Smooth muscle cell (in vitro differentiated cells): ENCODE results near the gene REX1BD. TPM values are rescaled to one million over a fixed set of nuclear protein-coding genes. Genes with fewer than 3 reads are reported as not detected.

Source experiments
- DNase-seq: peaks from one replicate; lab custom pipeline; 2025; ENCODE audit not compliant: unreplicated experiment; lab: John Stamatoyannopoulos, UW
- H2AFZ ChIP-seq: fragments of 200-600 bp; sonication (generic); 2 replicates; pipeline ENCODE4 v1.6.0; 2016; ENCODE audit warnings: antibody characterized with exemption, low read depth, mild to moderate bottlenecking
- H3F3A ChIP-seq: fragments of 200-600 bp; sonication (generic); 2 replicates; pipeline ENCODE4 v1.6.0; 2017; ENCODE audit warnings: antibody characterized with exemption, low read depth
- H3K27ac ChIP-seq: fragments of 200-600 bp; sonication (generic); 2 replicates; pipeline ENCODE4 v1.5.1; 2016; ENCODE audit warnings: low read depth, mild to moderate bottlenecking
- H3K27me3 ChIP-seq: fragments of 200-600 bp; sonication (generic); 2 replicates; pipeline ENCODE4 v1.6.1; 2016; ENCODE audit warnings: low read depth, mild to moderate bottlenecking
- H3K36me3 ChIP-seq: fragments of 200-600 bp; sonication (generic); 2 replicates; pipeline ENCODE4 v1.5.1; 2016; ENCODE audit warnings: low read depth
- H3K4me1 ChIP-seq: fragments of 200-600 bp; sonication (generic); 2 replicates; pipeline ENCODE4 v1.5.1; 2016; ENCODE audit warnings: low read depth
- H3K4me2 ChIP-seq: fragments of 200-600 bp; sonication (generic); 2 replicates; pipeline ENCODE4 v1.6.0; 2016; ENCODE audit warnings: mild to moderate bottlenecking
- H3K4me3 ChIP-seq: fragments of 200-600 bp; sonication (generic); 2 replicates; pipeline ENCODE4 v1.5.1; 2016; ENCODE audit warnings: mild to moderate bottlenecking
- H3K79me2 ChIP-seq: fragments of 200-600 bp; sonication (generic); 2 replicates; pipeline ENCODE4 v1.6.0; 2016; ENCODE audit warnings: low read depth, mild to moderate bottlenecking
- H3K9ac ChIP-seq: fragments of 200-600 bp; sonication (generic); 2 replicates; pipeline ENCODE4 v1.6.0; 2016; ENCODE audit warnings: low read depth
- H3K9me3 ChIP-seq: fragments of 200-600 bp; sonication (generic); replicated peaks from 2 replicates; pipeline ENCODE4 v1.5.1; 2016; ENCODE audit warnings: low read depth
- H4K20me1 ChIP-seq: fragments of 200-600 bp; sonication (generic); 2 replicates; pipeline ENCODE4 v1.6.0; 2016; ENCODE audit warnings: low read depth
- CTCF ChIP-seq: fragments of 200-600 bp; sonication (generic); IDR thresholded peaks from 2 replicates; pipeline ENCODE4 v1.5.1; 2017; ENCODE audit warnings: borderline replicate concordance, mild to moderate bottlenecking, antibody characterized with exemption; ENCODE audit not compliant: insufficient read depth, poor library complexity, severe bottlenecking
- WGBS: methylation state at CpG from one replicate; pipeline ENCODE4 v1.1.7; 2016; ENCODE audit warnings: low lambda C conversion rate; 5-methylcytosine and 5-hydroxymethylcytosine counted together
- polyA plus RNA-seq: library from polyadenylated mRNA; unstranded; fragments of >200 nt; fragmentation: Nextera tagmentation; extraction: Ambion mirVana; gene quantifications from 2 replicates; pipeline ENCODE4 v1.2.1, GENCODE V29; 2016
- total RNA-seq: library from RNA; depleted of rRNA; stranded (reverse); fragments of >200 nt; gene quantifications from 2 replicates; pipeline ENCODE4 v1.2.3, GENCODE V29; 2014

The REX1BD gene
- total and polyA plus RNA-seq, 2 experiments from 2014 or later: 69.6 to 117 TPM

GRCh38 chr19:18608805-18609716 is 20.5 kb downstream of the REX1BD start:
- Histone ChIP-seq H3K4me1 (peaks cover 46% of the 10 kb centered on the region), H3K27ac (no peak overlapping the region), H4K20me1 (peaks cover 14% of the 10 kb centered on the region), H3K27me3 (peaks cover 81% of the 10 kb centered on the region), H3K79me2 (peaks cover 9% of the 10 kb centered on the region), H3K9me3 (no peaks in the 10 kb centered on the region), H3K9ac (no peak overlapping the region), H2AFZ (no peak overlapping the region), H3K4me2 (no peak overlapping the region), H3K36me3 (no peaks in the 10 kb centered on the region), H3K4me3 (no peak overlapping the region), H3F3A (peaks cover 11% of the 10 kb centered on the region)
- 56% methylated on average over 9 of the region's 9 CpGs for WGBS
- no peak for DNase-seq
- no peak for TF ChIP-seq CTCF

- Histone ChIP-seq H3K79me2 (peaks cover 4% of the 10 kb centered on the region), H3K27ac (no peak overlapping the region), H3K9me3 (no peaks in the 10 kb centered on the region), H3K9ac (no peak overlapping the region), H2AFZ (no peak overlapping the region), H3K4me1 (peaks cover 41% of the 10 kb centered on the region), H3K4me2 (no peak overlapping the region), H3K27me3 (peaks cover 84% of the 10 kb centered on the region), H3K36me3 (no peaks in the 10 kb centered on the region), H3F3A (peaks cover 4% of the 10 kb centered on the region), H3K4me3 (no peak overlapping the region), H4K20me1 (peaks cover 7% of the 10 kb centered on the region)
- WGBS: 46% methylated on average over 2 of the region's 2 CpGs
- DNase-seq: no peak
- no peak for TF ChIP-seq CTCF
These were observed 21.1 kb downstream of the REX1BD start for GRCh38 chr19:18609717-18610051.

- Histone ChIP-seq H3K9me3 (no peaks in the 10 kb centered on the region), H4K20me1 (peaks cover 2% of the 10 kb centered on the region), H3K79me2 (peaks cover 4% of the 10 kb centered on the region), H3K4me1 (peaks cover 36% of the 10 kb centered on the region), H2AFZ (no peak overlapping the region), H3K27ac (no peak overlapping the region), H3K9ac (no peak overlapping the region), H3F3A (no peaks in the 10 kb centered on the region), H3K4me2 (peak overlapping the region; percentile 94), H3K36me3 (no peaks in the 10 kb centered on the region), H3K27me3 (peaks cover 84% of the 10 kb centered on the region), H3K4me3 (no peak overlapping the region)
- TF ChIP-seq CTCF: no peak
- WGBS: 52% methylated on average over 3 of the region's 3 CpGs
- DNase-seq: no peak
These were observed 21.6 kb downstream of the REX1BD start for GRCh38 chr19:18610245-18610555.
